ENCODE data around the gene PDE6C.
"Not testable (repeated sequence)": the region's sequence is repeated elsewhere in the genome, so short reads cannot be mapped to it uniquely, and the experiment has no call there.

PDE6C gene

GRCh38 chr10:93671042-93671441 is 58.7 kb downstream of the PDE6C start:
- no peaks in the 10 kb centered on the region for H3K4me1 ChIP-seq (ENCODE audit: control insufficient read depth, insufficient read depth, low read length, poor library complexity, severe bottlenecking)
- H3K27ac ChIP-seq (ENCODE audit: insufficient read depth, low read length, poor library complexity, severe bottlenecking) = no peak overlapping the region
- H3K36me3 ChIP-seq (ENCODE audit: control insufficient read depth, insufficient read depth, low read length) = peaks cover 22% of the 10 kb centered on the region
- no peak overlapping the region for H3K4me3 ChIP-seq (ENCODE audit: insufficient read depth, low read depth, low read length, poor library complexity, severe bottlenecking)
- no peaks in the 10 kb centered on the region for H3K27me3 ChIP-seq (replicated peaks; ENCODE audit: control insufficient read depth, insufficient read depth, low read length, poor library complexity, severe bottlenecking)
- no peaks in the 10 kb centered on the region for H3K9me3 ChIP-seq (ENCODE audit: control insufficient read depth, low read length)
- no peak for DNase-seq

- peaks cover 22% of the 10 kb centered on the region for H3K36me3 ChIP-seq (ENCODE audit: control insufficient read depth, insufficient read depth, low read length)
Measured at GRCh38 chr10:93672022-93672678, 59.8 kb downstream of the PDE6C start.

GRCh38 chr10:93672890-93673289 is 60.6 kb downstream of the PDE6C start:
- no peaks in the 10 kb centered on the region for H3K9me3 ChIP-seq (ENCODE audit: control insufficient read depth, low read length)
- no peak overlapping the region for H3K27ac ChIP-seq (ENCODE audit: insufficient read depth, low read length, poor library complexity, severe bottlenecking)
- H3K27me3 ChIP-seq (replicated peaks; ENCODE audit: control insufficient read depth, insufficient read depth, low read length, poor library complexity, severe bottlenecking) = no peaks in the 10 kb centered on the region
- H3K4me3 ChIP-seq (ENCODE audit: insufficient read depth, low read depth, low read length, poor library complexity, severe bottlenecking) = no peak overlapping the region
- DNase-seq = no peak
- peaks cover 18% of the 10 kb centered on the region for H3K36me3 ChIP-seq (ENCODE audit: control insufficient read depth, insufficient read depth, low read length)
- no peaks in the 10 kb centered on the region for H3K4me1 ChIP-seq (ENCODE audit: control insufficient read depth, insufficient read depth, low read length, poor library complexity, severe bottlenecking)

More at GRCh38 chr10:93672022-93672678, 59.8 kb downstream of the PDE6C start:
- H3K27me3 ChIP-seq (replicated peaks; ENCODE audit: control insufficient read depth, insufficient read depth, low read length, poor library complexity, severe bottlenecking) = no peaks in the 10 kb centered on the region
- H3K4me3 ChIP-seq (ENCODE audit: insufficient read depth, low read depth, low read length, poor library complexity, severe bottlenecking) = no peak overlapping the region
- no peak overlapping the region for H3K27ac ChIP-seq (ENCODE audit: insufficient read depth, low read length, poor library complexity, severe bottlenecking)
- DNase-seq = no peak
- no peaks in the 10 kb centered on the region for H3K9me3 ChIP-seq (ENCODE audit: control insufficient read depth, low read length)
- H3K4me1 ChIP-seq (ENCODE audit: control insufficient read depth, insufficient read depth, low read length, poor library complexity, severe bottlenecking) = no peaks in the 10 kb centered on the region

- no peaks in the 10 kb centered on the region for H3K9me3 ChIP-seq (ENCODE audit: control insufficient read depth, low read length)
- no peak overlapping the region for H3K4me3 ChIP-seq (ENCODE audit: insufficient read depth, low read depth, low read length, poor library complexity, severe bottlenecking)
- H3K27me3 ChIP-seq (replicated peaks; ENCODE audit: control insufficient read depth, insufficient read depth, low read length, poor library complexity, severe bottlenecking) = no peaks in the 10 kb centered on the region
- no peak for DNase-seq
- peaks cover 22% of the 10 kb centered on the region for H3K36me3 ChIP-seq (ENCODE audit: control insufficient read depth, insufficient read depth, low read length)
- H3K27ac ChIP-seq (ENCODE audit: insufficient read depth, low read length, poor library complexity, severe bottlenecking) = no peak overlapping the region
- no peaks in the 10 kb centered on the region for H3K4me1 ChIP-seq (ENCODE audit: control insufficient read depth, insufficient read depth, low read length, poor library complexity, severe bottlenecking)
Measured at GRCh38 chr10:93673791-93674190, 61.5 kb downstream of the PDE6C start.

GRCh38 chr10:93678386-93678785 is 66.0 kb downstream of the PDE6C start:
- H3K36me3 ChIP-seq (ENCODE audit: control insufficient read depth, insufficient read depth, low read length) = peaks cover 36% of the 10 kb centered on the region
- DNase-seq = no peak
- no peak overlapping the region for H3K27ac ChIP-seq (ENCODE audit: insufficient read depth, low read length, poor library complexity, severe bottlenecking)
- H3K4me1 ChIP-seq (ENCODE audit: control insufficient read depth, insufficient read depth, low read length, poor library complexity, severe bottlenecking) = no peaks in the 10 kb centered on the region
- no peaks in the 10 kb centered on the region for H3K27me3 ChIP-seq (replicated peaks; ENCODE audit: control insufficient read depth, insufficient read depth, low read length, poor library complexity, severe bottlenecking)
- no peaks in the 10 kb centered on the region for H3K9me3 ChIP-seq (ENCODE audit: control insufficient read depth, low read length)
- no peak overlapping the region for H3K4me3 ChIP-seq (ENCODE audit: insufficient read depth, low read depth, low read length, poor library complexity, severe bottlenecking)

GRCh38 chr10:93678805-93679587 is 66.7 kb downstream of the PDE6C start:
- Histone ChIP-seq H3K9me3 (ENCODE audit: control insufficient read depth, low read length) (no peaks in the 10 kb centered on the region), H3K36me3 (ENCODE audit: control insufficient read depth, insufficient read depth, low read length) (peaks cover 36% of the 10 kb centered on the region), H3K27me3 (replicated peaks; ENCODE audit: control insufficient read depth, insufficient read depth, low read length, poor library complexity, severe bottlenecking) (no peaks in the 10 kb centered on the region), H3K4me3 (ENCODE audit: insufficient read depth, low read depth, low read length, poor library complexity, severe bottlenecking) (no peak overlapping the region), H3K4me1 (ENCODE audit: control insufficient read depth, insufficient read depth, low read length, poor library complexity, severe bottlenecking) (no peaks in the 10 kb centered on the region), H3K27ac (ENCODE audit: insufficient read depth, low read length, poor library complexity, severe bottlenecking) (no peak overlapping the region)
- no peak for DNase-seq

- DNase-seq = no peak
- H3K27me3 ChIP-seq (replicated peaks; ENCODE audit: control insufficient read depth, insufficient read depth, low read length, poor library complexity, severe bottlenecking) = no peaks in the 10 kb centered on the region
- H3K27ac ChIP-seq (ENCODE audit: insufficient read depth, low read length, poor library complexity, severe bottlenecking) = no peak overlapping the region
- H3K4me1 ChIP-seq (ENCODE audit: control insufficient read depth, insufficient read depth, low read length, poor library complexity, severe bottlenecking) = no peaks in the 10 kb centered on the region
- H3K36me3 ChIP-seq (ENCODE audit: control insufficient read depth, insufficient read depth, low read length) = peaks cover 31% of the 10 kb centered on the region
- no peaks in the 10 kb centered on the region for H3K9me3 ChIP-seq (ENCODE audit: control insufficient read depth, low read length)
- no peak overlapping the region for H3K4me3 ChIP-seq (ENCODE audit: insufficient read depth, low read depth, low read length, poor library complexity, severe bottlenecking)
Measured at GRCh38 chr10:93680412-93681047, 68.2 kb downstream of the PDE6C start.

- H3K9me3 ChIP-seq (ENCODE audit: control insufficient read depth, low read length) = no peaks in the 10 kb centered on the region
- DNase-seq = no peak
- H3K27me3 ChIP-seq (replicated peaks; ENCODE audit: control insufficient read depth, insufficient read depth, low read length, poor library complexity, severe bottlenecking) = no peaks in the 10 kb centered on the region
- peaks cover 13% of the 10 kb centered on the region for H3K36me3 ChIP-seq (ENCODE audit: control insufficient read depth, insufficient read depth, low read length)
- H3K4me1 ChIP-seq (ENCODE audit: control insufficient read depth, insufficient read depth, low read length, poor library complexity, severe bottlenecking) = no peaks in the 10 kb centered on the region
- no peak overlapping the region for H3K27ac ChIP-seq (ENCODE audit: insufficient read depth, low read length, poor library complexity, severe bottlenecking)
- no peak overlapping the region for H3K4me3 ChIP-seq (ENCODE audit: insufficient read depth, low read depth, low read length, poor library complexity, severe bottlenecking)
Measured at GRCh38 chr10:93687737-93688136, 75.4 kb downstream of the PDE6C start.

GRCh38 chr10:93695740-93696139 is 83.4 kb downstream of the PDE6C start:
- DNase-seq = no peak
- no peak overlapping the region for H3K4me3 ChIP-seq (ENCODE audit: insufficient read depth, low read depth, low read length, poor library complexity, severe bottlenecking)
- H3K4me1 ChIP-seq (ENCODE audit: control insufficient read depth, insufficient read depth, low read length, poor library complexity, severe bottlenecking) = no peaks in the 10 kb centered on the region
- no peaks in the 10 kb centered on the region for H3K27me3 ChIP-seq (replicated peaks; ENCODE audit: control insufficient read depth, insufficient read depth, low read length, poor library complexity, severe bottlenecking)
- no peaks in the 10 kb centered on the region for H3K9me3 ChIP-seq (ENCODE audit: control insufficient read depth, low read length)
- peaks cover 44% of the 10 kb centered on the region for H3K36me3 ChIP-seq (ENCODE audit: control insufficient read depth, insufficient read depth, low read length)
- no peak overlapping the region for H3K27ac ChIP-seq (ENCODE audit: insufficient read depth, low read length, poor library complexity, severe bottlenecking)

- peaks cover 44% of the 10 kb centered on the region for H3K36me3 ChIP-seq (ENCODE audit: control insufficient read depth, insufficient read depth, low read length)
- not testable (repeated sequence) for DNase-seq; H3K4me1 ChIP-seq (ENCODE audit: control insufficient read depth, insufficient read depth, low read length, poor library complexity, severe bottlenecking); H3K9me3 ChIP-seq (ENCODE audit: control insufficient read depth, low read length); H3K27ac ChIP-seq (ENCODE audit: insufficient read depth, low read length, poor library complexity, severe bottlenecking); H3K27me3 ChIP-seq (replicated peaks; ENCODE audit: control insufficient read depth, insufficient read depth, low read length, poor library complexity, severe bottlenecking); H3K4me3 ChIP-seq (ENCODE audit: insufficient read depth, low read depth, low read length, poor library complexity, severe bottlenecking)
Measured at GRCh38 chr10:93696582-93696981, 84.2 kb downstream of the PDE6C start.

Measured in effector memory CD4-positive, alpha-beta T cell (primary cell).